WTC11 (cell line): Measurements from ENCODE around the gene VTI1B.

Experiments
- CREB1 ChIP-seq: sonication (generic); formaldehyde crosslinking; IDR thresholded peaks from 2 replicates; pipeline ENCODE4 v1.8.0; 2023; ENCODE audit warnings: mild to moderate bottlenecking, missing genetic modification reagents
- CREM ChIP-seq: sonication (generic); formaldehyde crosslinking; IDR thresholded peaks from 2 replicates; pipeline ENCODE4 v1.8.1; 2022; ENCODE audit warnings: mild to moderate bottlenecking, missing genetic modification reagents, moderate library complexity
- GABPB1 ChIP-seq: sonication (generic); formaldehyde crosslinking; IDR thresholded peaks from 2 replicates; pipeline ENCODE4 v1.8.1; 2023; ENCODE audit warnings: mild to moderate bottlenecking, missing genetic modification reagents
- NFYB ChIP-seq: sonication (generic); formaldehyde crosslinking; conservative IDR thresholded peaks from 2 replicates; pipeline ENCODE4 v1.8.0; 2022; ENCODE audit warnings: low read depth, missing genetic modification reagents
- SOX15 ChIP-seq: fragments of 250-450 bp; sonication (Bioruptor Pico); IDR thresholded peaks from 2 replicates; pipeline ENCODE4 v1.9.0; 2021; ENCODE audit warnings: mild to moderate bottlenecking
- ZBTB21 ChIP-seq: sonication (generic); formaldehyde crosslinking; IDR thresholded peaks from 2 replicates; pipeline ENCODE4 v1.8.1; 2023; ENCODE audit warnings: mild to moderate bottlenecking, missing genetic modification reagents, borderline replicate concordance
- ZNF219 ChIP-seq: sonication (generic); formaldehyde crosslinking; IDR thresholded peaks from 2 replicates; pipeline ENCODE4 v1.8.0; 2023; ENCODE audit warnings: missing genetic modification reagents, mild to moderate bottlenecking, borderline replicate concordance
- ZNF317 ChIP-seq: sonication (generic); formaldehyde crosslinking; IDR thresholded peaks from 2 replicates; pipeline ENCODE4 v1.8.1; 2023; ENCODE audit warnings: low read depth, mild to moderate bottlenecking, moderate library complexity, missing genetic modification reagents, borderline replicate concordance
- TF ChIP-seq, protein P1 (sequence below): sonication (generic); formaldehyde crosslinking; IDR thresholded peaks from 2 replicates; pipeline ENCODE4 v1.8.1; 2023; ENCODE audit warnings: mild to moderate bottlenecking, missing genetic modification reagents, moderate library complexity
- TF ChIP-seq, protein P2 (sequence below): fragments of 200-600 bp; IDR thresholded peaks from 2 replicates; pipeline ENCODE4 v1.8.0; 2022; ENCODE audit warnings: antibody characterized with exemption
- TF ChIP-seq, protein P3 (sequence below): sonication (generic); formaldehyde crosslinking; IDR thresholded peaks from 2 replicates; pipeline ENCODE4 v1.8.1; 2022; ENCODE audit warnings: mild to moderate bottlenecking, missing genetic modification reagents, moderate library complexity, borderline replicate concordance
- TF ChIP-seq, protein P4 (sequence below): sonication (generic); formaldehyde crosslinking; IDR thresholded peaks from 2 replicates; pipeline ENCODE4 v1.8.1; 2023; ENCODE audit warnings: mild to moderate bottlenecking, missing genetic modification reagents
- TF ChIP-seq, protein P5 (sequence below): sonication (generic); formaldehyde crosslinking; IDR thresholded peaks from 2 replicates; pipeline ENCODE4 v1.8.0; 2022; ENCODE audit warnings: mild to moderate bottlenecking, missing genetic modification reagents

DNA sequence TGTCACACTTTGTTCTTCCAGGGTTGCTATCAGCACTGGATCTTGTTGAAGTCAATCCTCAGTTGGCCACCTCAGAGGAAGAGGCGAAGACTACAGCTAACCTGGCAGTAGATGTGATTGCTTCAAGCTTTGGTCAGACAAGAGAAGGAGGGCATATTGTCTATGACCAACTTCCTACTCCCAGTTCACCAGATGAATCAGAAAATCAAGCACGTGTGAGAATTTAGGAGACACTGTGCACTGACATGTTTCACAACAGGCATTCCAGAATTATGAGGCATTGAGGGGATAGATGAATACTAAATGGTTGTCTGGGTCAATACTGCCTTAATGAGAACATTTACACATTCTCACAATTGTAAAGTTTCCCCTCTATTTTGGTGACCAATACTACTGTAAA lies 23.7 kb downstream of the VTI1B start:
- TF ChIP-seq, protein P1, sequence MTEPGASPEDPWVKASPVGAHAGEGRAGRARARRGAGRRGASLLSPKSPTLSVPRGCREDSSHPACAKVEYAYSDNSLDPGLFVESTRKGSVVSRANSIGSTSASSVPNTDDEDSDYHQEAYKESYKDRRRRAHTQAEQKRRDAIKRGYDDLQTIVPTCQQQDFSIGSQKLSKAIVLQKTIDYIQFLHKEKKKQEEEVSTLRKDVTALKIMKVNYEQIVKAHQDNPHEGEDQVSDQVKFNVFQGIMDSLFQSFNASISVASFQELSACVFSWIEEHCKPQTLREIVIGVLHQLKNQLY, result no peak
- TF ChIP-seq, protein P2, sequence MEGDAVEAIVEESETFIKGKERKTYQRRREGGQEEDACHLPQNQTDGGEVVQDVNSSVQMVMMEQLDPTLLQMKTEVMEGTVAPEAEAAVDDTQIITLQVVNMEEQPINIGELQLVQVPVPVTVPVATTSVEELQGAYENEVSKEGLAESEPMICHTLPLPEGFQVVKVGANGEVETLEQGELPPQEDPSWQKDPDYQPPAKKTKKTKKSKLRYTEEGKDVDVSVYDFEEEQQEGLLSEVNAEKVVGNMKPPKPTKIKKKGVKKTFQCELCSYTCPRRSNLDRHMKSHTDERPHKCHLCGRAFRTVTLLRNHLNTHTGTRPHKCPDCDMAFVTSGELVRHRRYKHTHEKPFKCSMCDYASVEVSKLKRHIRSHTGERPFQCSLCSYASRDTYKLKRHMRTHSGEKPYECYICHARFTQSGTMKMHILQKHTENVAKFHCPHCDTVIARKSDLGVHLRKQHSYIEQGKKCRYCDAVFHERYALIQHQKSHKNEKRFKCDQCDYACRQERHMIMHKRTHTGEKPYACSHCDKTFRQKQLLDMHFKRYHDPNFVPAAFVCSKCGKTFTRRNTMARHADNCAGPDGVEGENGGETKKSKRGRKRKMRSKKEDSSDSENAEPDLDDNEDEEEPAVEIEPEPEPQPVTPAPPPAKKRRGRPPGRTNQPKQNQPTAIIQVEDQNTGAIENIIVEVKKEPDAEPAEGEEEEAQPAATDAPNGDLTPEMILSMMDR, result no peak
- TF ChIP-seq, protein P3, sequence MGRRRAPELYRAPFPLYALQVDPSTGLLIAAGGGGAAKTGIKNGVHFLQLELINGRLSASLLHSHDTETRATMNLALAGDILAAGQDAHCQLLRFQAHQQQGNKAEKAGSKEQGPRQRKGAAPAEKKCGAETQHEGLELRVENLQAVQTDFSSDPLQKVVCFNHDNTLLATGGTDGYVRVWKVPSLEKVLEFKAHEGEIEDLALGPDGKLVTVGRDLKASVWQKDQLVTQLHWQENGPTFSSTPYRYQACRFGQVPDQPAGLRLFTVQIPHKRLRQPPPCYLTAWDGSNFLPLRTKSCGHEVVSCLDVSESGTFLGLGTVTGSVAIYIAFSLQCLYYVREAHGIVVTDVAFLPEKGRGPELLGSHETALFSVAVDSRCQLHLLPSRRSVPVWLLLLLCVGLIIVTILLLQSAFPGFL (CRISPR knock-in tag), result no peak
- TF ChIP-seq, protein P4, sequence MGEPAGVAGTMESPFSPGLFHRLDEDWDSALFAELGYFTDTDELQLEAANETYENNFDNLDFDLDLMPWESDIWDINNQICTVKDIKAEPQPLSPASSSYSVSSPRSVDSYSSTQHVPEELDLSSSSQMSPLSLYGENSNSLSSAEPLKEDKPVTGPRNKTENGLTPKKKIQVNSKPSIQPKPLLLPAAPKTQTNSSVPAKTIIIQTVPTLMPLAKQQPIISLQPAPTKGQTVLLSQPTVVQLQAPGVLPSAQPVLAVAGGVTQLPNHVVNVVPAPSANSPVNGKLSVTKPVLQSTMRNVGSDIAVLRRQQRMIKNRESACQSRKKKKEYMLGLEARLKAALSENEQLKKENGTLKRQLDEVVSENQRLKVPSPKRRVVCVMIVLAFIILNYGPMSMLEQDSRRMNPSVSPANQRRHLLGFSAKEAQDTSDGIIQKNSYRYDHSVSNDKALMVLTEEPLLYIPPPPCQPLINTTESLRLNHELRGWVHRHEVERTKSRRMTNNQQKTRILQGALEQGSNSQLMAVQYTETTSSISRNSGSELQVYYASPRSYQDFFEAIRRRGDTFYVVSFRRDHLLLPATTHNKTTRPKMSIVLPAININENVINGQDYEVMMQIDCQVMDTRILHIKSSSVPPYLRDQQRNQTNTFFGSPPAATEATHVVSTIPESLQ, result no peak
- TF ChIP-seq ZNF317 (CRISPR knock-in tag) (no peak), ZNF219 (CRISPR knock-in tag) (no peak), CREM (CRISPR knock-in tag) (no peak), NFYB (CRISPR knock-in tag) (no peak), ZBTB21 (CRISPR knock-in tag) (no peak), GABPB1 (CRISPR knock-in tag) (no peak), SOX15 (no peak), CREB1 (CRISPR knock-in tag) (no peak)
- TF ChIP-seq, protein P5, sequence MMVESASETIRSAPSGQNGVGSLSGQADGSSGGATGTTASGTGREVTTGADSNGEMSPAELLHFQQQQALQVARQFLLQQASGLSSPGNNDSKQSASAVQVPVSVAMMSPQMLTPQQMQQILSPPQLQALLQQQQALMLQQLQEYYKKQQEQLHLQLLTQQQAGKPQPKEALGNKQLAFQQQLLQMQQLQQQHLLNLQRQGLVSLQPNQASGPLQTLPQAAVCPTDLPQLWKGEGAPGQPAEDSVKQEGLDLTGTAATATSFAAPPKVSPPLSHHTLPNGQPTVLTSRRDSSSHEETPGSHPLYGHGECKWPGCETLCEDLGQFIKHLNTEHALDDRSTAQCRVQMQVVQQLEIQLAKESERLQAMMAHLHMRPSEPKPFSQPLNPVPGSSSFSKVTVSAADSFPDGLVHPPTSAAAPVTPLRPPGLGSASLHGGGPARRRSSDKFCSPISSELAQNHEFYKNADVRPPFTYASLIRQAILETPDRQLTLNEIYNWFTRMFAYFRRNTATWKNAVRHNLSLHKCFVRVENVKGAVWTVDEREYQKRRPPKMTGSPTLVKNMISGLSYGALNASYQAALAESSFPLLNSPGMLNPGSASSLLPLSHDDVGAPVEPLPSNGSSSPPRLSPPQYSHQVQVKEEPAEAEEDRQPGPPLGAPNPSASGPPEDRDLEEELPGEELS (CRISPR knock-in tag), result no peak
